SK-N-SH treated with all-trans-retinoic acid at 6 μM for 48 hours (cell line): ENCODE measurements around the gene EEFSEC.

ENCODE experiments used
- PATZ1 ChIP-seq: fragments of 250-450 bp; sonication (Bioruptor Pico); IDR thresholded peaks from 2 replicates; pipeline ENCODE4 v1.8.0; 2020; ENCODE audit warnings: mild to moderate bottlenecking, moderate library complexity, borderline replicate concordance
- PPARA ChIP-seq: fragments of 250-450 bp; sonication (Bioruptor Pico); IDR thresholded peaks from 2 replicates; pipeline ENCODE4 v1.5.0; 2020; ENCODE audit warnings: mild to moderate bottlenecking, borderline replicate concordance
- TSHZ2 ChIP-seq: fragments of 250-450 bp; sonication (Bioruptor Pico); IDR thresholded peaks from 2 replicates; pipeline ENCODE4 v1.5.0; 2020; ENCODE audit warnings: mild to moderate bottlenecking, moderate library complexity
- ZFP3 ChIP-seq: fragments of 250-450 bp; sonication (Bioruptor Pico); IDR thresholded peaks from 2 replicates; pipeline ENCODE4 v1.5.0; 2020; ENCODE audit warnings: mild to moderate bottlenecking, moderate library complexity

GRCh38 chr3:128296469-128297251 is 143.4 kb downstream of the EEFSEC start:
- TF ChIP-seq PPARA = no peak
- no peak for TF ChIP-seq ZFP3 (CRISPR knock-in tag)
- TF ChIP-seq TSHZ2 (CRISPR knock-in tag) = no peak
- no peak for TF ChIP-seq PATZ1 (CRISPR knock-in tag)
